ENCODE measurements around the gene GNAZ.
"Not testable (repeated sequence)": the region's sequence is repeated elsewhere in the genome, so short reads cannot be mapped to it uniquely, and the experiment has no call there.

GNAZ gene

GRCh38 chr22:23122216-23122957 is 52.1 kb downstream of the GNAZ start:
- no peak for DNase-seq

GRCh38 chr22:23122992-23123803 is 52.9 kb downstream of the GNAZ start:
- no peak for DNase-seq

GRCh38 chr22:23123804-23124254 is 53.5 kb downstream of the GNAZ start:
- DNase-seq, result no peak

- no peak for DNase-seq
Observed at GRCh38 chr22:23124611-23125511, 54.5 kb downstream of the GNAZ start.

GRCh38 chr22:23125512-23126103 is 55.3 kb downstream of the GNAZ start:
- no peak for DNase-seq

GRCh38 chr22:23126165-23127054 is 56.1 kb downstream of the GNAZ start:
- DNase-seq, result no peak

- DNase-seq, result no peak
Observed at GRCh38 chr22:23127055-23127756, 56.9 kb downstream of the GNAZ start.

- no peak for DNase-seq
Observed at GRCh38 chr22:23127788-23128187, 57.5 kb downstream of the GNAZ start.

GRCh38 chr22:23128269-23129108 is 58.2 kb downstream of the GNAZ start:
- peak; percentile 7 to 77 for DNase-seq

GRCh38 chr22:23129149-23129548 is 58.8 kb downstream of the GNAZ start:
- no peak for DNase-seq

- DNase-seq, result no peak
Observed at GRCh38 chr22:23130697-23131096, 60.4 kb downstream of the GNAZ start.

- no peak for DNase-seq
Observed at GRCh38 chr22:23131931-23132330, 61.6 kb downstream of the GNAZ start.

- DNase-seq, result no peak
Observed at GRCh38 chr22:23132376-23133091, 62.2 kb downstream of the GNAZ start.

GRCh38 chr22:23133922-23134321 is 63.6 kb downstream of the GNAZ start:
- DNase-seq, result no peak

GRCh38 chr22:23136991-23137390 is 66.7 kb downstream of the GNAZ start:
- DNase-seq, result not testable (repeated sequence)

- DNase-seq, result no peak
Observed at GRCh38 chr22:23137468-23137867, 67.1 kb downstream of the GNAZ start.

- no peak for DNase-seq
Observed at GRCh38 chr22:23137905-23138561, 67.7 kb downstream of the GNAZ start.

GRCh38 chr22:23138584-23139435 is 68.5 kb downstream of the GNAZ start:
- DNase-seq, result no peak

Measured in NCI-H526 (cell line).